DND-41 (cell line): Measurements from ENCODE around the gene C22orf42.

Experiments
- EZH2 ChIP-seq: IDR thresholded peaks from 3 replicates; pipeline ENCODE4 v1.6.1; 2012; ENCODE audit warnings: borderline replicate concordance, low read depth, mild to moderate bottlenecking, moderate library complexity, low read length, inconsistent platforms; ENCODE audit not compliant: severe bottlenecking
- TF ChIP-seq, protein P1 (sequence below): IDR thresholded peaks from 2 replicates; pipeline ENCODE4 v1.5.1; 2012; ENCODE audit warnings: borderline replicate concordance, low read length, moderate library complexity, mild to moderate bottlenecking; ENCODE audit not compliant: poor library complexity, severe bottlenecking; ENCODE audit errors: extremely low read depth

DNA sequence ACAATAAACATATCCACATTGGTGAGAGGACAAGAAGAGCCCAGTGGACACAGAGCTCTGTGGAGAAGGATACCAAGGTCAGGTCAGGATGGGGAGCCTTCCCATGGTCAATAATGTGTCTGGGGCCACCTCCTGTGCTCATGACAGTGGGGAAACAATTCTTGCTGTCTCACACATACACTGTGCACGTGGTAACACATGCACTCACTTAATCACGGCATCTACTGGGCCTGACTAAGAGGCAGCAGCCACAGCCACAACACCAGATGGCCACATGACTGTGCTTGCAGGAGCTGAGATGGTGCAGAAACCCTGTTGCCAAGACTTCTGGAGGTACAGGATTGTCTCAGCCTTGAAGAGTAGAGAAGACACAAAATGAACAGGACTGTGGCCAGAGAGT lies 28.6 kb downstream of the C22orf42 start:
- TF ChIP-seq, protein P1, sequence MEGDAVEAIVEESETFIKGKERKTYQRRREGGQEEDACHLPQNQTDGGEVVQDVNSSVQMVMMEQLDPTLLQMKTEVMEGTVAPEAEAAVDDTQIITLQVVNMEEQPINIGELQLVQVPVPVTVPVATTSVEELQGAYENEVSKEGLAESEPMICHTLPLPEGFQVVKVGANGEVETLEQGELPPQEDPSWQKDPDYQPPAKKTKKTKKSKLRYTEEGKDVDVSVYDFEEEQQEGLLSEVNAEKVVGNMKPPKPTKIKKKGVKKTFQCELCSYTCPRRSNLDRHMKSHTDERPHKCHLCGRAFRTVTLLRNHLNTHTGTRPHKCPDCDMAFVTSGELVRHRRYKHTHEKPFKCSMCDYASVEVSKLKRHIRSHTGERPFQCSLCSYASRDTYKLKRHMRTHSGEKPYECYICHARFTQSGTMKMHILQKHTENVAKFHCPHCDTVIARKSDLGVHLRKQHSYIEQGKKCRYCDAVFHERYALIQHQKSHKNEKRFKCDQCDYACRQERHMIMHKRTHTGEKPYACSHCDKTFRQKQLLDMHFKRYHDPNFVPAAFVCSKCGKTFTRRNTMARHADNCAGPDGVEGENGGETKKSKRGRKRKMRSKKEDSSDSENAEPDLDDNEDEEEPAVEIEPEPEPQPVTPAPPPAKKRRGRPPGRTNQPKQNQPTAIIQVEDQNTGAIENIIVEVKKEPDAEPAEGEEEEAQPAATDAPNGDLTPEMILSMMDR, result no peak
- TF ChIP-seq EZH2, result no peak
